HG03064 (cell line): ENCODE results near the gene CALD1.
"Not testable (repeated sequence)": the region's sequence is repeated elsewhere in the genome, so short reads cannot be mapped to it uniquely, and the experiment has no call there.

Experiments
- ATAC-seq: cut with Tn5 transposase; IDR thresholded peaks from one replicate; pipeline ENCODE4 v1.9.1; 2021; ENCODE audit warnings: low read depth; ENCODE audit not compliant: unreplicated experiment

CALD1 gene

DNA sequence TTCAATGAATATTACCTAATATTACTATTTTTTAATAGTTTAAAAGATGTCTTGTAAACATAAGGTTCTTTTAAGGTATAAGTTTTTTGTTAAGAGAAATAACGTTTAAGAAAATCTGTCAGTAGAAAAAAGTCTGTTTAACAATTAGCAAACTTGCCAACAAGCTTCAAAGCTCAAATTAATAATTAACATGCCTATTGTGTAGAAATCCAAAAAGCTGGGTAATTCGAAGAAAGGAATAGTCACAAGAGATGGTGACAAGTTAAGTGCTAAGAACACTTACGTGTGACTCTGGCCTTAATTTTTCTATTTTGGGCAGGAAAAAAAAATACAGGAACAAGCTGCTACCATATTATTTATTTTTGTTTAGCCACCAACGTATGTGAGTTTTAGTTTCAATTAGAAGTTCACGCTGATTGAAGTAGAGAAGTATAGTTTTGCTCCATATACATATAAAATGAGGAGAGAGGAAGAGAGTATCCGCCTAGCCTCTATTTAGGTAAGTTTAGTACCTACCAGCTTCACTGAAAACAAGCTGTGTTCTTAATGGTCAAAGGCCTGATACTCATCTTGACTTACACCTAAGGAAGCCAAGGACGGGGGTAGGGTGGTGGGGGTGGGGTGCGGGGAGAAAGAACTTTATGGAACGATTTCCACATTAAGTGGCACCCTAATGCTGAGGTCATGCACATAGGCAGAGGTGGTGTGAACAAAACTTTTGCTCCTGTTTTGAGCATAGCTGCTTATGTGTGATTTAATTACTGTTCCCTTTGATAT lies 163.4 kb downstream of the CALD1 start:
- no peak for ATAC-seq

DNA sequence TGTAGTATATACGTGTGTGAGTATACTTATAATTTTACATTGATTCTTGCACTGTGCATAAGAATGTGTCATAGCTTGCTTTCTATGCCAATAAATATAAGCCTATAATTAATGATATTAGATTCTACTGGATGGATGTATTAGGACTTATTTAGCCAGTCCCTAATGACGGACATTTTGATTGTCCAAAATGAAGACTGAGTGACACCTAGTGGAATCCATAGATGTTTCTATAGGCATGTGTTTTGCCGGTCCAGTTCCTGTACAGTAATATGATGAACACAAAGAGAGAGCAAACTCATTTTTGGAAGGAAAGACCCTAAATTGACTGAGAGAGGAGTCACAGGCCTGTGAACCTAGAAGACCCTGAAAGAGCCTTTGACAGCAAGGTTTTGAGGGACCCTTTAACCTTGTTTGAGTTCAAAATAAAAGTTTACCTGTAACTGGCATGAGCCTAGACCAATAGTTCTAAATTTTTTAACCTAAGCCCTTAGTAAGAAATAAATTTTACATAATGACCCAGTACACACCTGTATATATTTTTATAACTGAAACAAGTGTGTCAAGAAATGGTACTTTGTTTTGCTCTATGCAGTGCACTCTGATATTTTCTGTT lies 164.5 kb downstream of the CALD1 start:
- peak; percentile 67 for ATAC-seq

DNA sequence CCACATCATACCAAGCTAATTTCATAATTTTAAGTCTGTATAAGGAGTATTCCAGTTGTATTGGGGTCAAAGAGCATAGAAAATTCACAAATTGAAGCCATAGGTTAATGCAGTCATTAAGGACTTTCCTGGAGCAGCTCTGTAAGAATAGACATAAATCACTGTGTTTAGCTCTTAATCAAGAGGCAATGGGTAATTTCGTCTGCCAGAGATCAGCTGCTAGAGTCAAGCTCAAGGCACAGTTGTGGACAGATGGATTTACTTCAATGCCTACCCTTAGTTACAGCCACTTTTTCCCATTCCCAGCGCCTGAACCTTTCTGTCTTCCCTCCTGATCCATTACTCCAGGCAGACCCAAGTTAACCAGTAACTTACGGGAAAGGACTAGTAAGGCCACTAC lies 166.3 kb downstream of the CALD1 start:
- no peak for ATAC-seq

DNA sequence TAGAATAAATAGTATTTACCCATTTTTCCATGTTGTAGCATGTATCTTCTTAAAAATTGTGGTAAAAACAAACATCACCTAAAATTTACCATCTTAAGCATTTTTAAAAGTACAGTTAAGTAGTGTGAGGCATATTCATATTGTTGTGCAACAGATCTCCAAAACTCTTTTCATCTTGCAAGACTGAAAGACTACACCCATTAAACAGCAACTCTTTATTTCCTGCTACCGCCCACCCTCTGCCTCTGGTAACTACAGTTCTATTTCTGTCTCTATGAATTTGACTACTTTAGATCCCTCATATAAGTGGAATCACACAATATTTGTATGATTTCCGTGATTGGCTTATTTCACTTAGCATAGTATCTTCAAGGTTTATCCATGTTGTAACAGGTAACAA lies 166.8 kb downstream of the CALD1 start:
- ATAC-seq: no peak

DNA sequence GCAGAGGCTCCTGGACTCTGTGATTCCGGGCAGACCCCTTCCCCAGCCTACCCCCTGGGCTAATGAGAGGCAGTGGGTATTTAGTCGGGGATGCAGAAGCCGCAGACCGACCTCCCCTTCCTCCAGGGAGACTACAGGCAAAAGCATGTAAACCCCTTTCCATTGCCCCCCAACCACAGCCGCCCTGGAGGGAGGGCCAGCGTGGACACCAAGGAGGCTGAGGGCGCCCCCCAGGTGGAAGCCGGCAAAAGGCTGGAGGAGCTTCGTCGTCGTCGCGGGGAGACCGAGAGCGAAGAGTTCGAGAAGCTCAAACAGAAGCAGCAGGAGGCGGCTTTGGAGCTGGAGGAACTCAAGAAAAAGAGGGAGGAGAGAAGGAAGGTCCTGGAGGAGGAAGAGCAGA lies 167.9 kb downstream of the CALD1 start:
- no peak for ATAC-seq

DNA sequence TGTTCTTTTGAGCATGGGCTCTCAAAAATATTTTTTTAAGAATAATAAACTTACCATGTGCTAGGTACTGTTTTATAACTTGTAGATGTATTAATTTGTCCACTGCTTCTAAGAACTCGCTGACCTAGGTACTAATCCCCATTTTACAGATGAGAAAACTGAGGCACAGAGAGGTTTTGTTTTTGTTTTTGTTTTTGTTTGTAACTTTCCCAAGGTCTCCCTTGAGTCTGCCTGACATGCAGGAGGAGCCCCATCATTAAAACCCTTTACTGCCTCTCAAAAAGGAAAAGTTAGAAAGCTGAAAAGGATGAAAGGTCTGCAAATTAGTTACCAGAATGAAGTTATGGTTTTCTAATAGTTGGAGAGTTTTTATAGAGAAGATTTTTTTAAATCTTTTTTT lies 168.4 kb downstream of the CALD1 start:
- no peak for ATAC-seq

DNA sequence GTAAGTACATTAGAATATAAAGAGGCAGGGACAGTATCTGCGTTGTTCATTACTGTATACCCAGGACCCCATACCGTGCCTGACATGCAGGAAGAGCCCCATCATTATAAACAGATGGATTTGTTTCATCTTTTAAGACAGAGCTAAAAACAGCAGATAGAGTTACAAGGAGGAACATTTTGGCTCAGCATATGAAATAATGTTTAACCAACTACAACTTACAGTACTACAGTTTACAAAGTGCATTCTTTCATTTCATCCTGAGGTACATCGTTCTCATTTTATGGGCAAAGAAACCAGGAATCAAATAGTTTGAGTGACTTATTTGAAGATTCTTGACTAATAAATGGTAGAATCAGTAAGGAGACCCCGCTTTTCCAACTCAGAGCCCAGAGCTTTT lies 168.8 kb downstream of the CALD1 start:
- no peak for ATAC-seq

DNA sequence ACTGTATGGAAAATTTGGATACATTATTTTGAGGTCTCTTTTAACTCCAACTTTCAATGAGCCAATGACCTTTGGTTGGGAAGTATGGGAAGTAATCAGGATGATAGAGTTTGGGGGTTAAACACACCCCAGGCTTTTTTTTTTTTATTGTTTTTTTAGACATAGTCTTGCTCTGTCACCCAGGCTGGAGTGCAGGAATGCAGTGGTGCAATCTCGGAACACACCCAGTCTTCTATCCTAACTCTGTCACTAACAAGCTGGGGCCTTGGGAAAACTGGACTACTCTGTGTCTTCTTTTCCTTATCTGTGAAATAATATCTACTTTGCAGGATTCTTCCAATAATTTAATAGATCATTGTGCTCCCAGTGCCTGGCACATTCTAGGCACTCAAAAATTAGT lies 169.3 kb downstream of the CALD1 start:
- ATAC-seq: no peak

DNA sequence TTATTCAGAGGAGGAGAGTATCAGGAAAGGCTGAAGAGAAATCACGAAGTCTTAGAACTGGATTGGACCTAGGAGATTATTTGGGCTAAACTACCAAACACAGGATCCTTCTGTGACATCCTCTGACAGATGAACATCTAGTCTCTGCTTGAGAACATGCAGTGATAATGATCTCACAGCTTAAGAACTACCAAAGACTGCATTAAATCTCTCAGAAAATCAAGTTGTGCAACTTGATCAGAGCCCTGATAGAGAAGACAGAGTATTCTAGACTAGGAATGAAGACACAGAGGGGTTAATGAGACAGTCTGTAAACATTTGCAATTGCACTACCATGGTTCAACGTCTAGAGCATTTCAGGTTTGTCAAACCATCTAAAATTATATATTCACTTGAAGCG lies 169.7 kb downstream of the CALD1 start:
- no peak for ATAC-seq

DNA sequence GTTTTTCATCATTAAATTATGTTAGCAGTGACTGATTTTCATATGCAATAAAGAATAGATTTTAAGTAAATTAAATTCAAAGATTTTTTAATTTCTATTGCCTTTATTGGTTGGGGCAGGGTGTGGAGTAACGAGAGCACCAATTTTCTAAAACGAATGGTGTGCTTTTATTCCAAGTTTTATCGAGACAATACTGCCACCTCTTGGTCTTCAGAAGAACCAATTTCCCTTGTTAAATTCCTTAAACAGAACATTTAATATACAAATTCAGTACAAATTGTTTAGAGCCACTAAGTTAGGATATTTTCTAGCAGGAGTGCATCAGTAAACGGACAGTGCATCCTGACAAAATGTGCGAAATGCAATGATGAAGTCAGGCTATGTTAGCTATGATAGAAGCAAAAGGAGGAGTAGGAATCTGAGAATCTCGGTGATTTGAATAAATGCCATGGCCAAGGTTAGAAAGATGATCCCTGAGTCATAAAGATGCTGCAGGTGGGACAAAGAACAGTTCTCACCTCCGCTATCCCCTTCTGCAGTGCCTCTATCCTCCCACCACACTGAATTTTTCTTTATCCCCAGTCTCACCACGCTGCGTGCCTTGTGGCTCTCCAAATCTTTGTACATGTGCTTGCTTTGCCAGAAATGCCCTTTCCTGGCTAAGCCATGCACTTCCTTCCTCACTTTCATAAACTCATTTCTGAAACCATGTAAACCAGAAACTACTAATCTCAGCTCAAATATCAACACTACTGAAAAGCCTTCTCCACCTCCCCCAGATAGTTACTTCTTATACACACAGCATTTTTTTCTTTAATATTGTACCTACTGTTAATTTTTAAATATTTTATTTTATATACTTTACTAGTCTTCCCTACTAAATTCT lies 175.0 kb downstream of the CALD1 start:
- no peak for ATAC-seq

DNA sequence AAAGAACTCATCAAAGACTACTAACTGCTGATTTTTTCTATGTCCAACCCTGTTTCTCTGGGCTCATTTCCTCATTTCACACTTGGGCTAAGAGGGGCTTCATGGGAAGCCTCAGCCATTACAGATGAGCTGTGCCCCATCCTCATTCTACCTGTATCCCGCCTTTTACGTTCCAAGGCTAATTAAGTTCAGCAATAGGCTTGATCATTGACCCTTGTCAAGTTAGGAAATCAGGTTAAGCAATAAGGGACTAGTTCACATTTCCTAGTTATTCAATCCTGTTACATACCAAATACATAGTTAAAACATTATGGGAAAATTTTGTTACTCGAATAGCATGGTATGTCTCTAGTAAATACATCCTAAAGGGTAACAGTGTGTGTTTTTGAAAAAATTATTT lies 177.6 kb downstream of the CALD1 start:
- ATAC-seq: no peak

DNA sequence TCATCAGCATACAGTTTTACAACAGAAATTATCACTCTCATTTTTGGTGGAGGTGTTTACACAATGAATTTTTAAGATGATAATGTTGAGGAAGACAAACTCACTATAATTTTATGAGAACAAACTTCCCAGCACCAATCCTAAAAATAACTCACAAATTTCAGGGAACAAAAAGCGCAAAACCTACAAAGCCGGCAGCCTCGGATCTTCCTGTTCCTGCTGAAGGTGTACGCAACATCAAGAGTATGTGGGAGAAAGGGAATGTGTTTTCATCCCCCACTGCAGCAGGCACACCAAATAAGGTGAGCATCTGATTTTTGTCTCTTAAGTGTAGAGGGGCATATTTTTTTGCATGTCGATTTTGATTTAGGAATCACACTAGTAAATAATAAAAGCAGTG lies 180.4 kb downstream of the CALD1 start:
- ATAC-seq: no peak

DNA sequence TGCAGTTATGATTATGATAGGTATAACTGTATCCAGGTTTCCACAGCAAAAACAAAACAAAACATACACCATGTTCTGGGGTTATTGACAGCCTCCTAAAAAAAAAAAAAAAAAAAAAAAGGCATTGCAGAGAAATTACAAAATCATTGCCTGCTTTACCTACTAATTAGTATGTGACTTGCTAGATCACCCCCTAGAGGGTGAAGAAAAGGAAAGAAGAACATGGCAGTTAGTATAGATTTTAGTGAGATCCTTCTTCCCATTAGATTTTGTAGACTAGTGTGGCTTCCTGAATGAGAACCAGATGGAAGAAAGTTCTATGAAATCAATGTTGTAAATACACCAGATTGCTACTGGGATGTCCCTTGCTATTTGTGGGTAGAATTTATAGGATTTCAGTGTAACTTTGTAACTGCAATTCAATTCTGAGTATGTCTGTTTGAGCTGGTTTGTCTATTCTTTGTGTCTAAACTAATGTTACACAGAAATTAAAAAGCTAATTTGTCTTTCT lies 182.9 kb downstream of the CALD1 start:
- ATAC-seq: no peak

DNA sequence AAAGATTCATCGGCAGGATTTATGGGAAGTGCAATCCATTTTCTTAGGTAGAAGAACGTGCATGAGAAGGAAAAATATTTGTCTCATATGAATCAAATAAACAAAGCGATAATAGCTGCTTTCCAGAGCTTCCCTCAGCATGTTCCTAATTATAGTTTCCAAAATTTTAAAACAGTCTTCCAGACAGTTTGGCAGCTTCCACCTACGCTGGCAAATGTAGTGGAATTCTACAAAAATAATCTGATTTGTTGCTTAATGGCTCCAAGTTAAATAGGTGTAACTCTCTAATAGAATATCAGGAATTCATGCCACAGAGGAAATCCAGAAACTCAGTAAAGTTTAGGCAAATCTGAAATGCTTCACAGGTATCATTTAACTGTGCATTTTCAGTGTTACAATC lies 183.6 kb downstream of the CALD1 start:
- no peak for ATAC-seq

DNA sequence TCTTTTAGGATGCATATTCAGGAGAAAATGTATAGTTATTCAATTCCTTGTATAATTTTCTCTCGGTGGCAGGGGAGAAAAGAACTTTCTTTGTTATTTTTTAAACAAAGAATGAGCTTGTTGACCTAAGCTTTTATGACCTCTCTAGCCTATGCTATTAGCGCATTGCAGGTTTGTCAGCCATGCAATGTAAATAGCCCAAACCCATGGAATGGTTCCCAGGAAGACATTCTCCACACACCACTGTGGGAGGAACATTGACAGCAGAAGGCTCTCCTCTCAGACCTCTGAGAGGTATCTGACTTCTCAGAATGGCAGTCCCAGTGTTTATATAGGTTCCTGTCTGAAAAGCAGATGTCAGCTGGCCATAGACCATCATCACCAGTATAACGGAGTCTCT lies 187.3 kb downstream of the CALD1 start:
- ATAC-seq: no peak

DNA sequence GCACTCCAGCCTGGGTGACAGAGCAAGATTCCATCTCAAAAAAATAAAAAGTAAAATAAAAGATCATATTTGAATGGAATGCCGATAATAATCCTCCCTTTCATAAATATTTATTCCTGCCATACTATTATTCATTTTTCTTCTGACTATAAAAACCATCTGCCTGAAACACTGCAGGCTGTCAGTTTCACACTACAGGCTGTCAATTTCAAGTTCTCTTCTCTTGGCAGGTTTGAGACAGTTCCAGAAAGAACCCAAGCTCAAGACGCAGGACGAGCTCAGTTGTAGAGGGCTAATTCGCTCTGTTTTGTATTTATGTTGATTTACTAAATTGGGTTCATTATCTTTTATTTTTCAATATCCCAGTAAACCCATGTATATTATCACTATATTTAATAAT lies 188.7 kb downstream of the CALD1 start:
- ATAC-seq: no peak

DNA sequence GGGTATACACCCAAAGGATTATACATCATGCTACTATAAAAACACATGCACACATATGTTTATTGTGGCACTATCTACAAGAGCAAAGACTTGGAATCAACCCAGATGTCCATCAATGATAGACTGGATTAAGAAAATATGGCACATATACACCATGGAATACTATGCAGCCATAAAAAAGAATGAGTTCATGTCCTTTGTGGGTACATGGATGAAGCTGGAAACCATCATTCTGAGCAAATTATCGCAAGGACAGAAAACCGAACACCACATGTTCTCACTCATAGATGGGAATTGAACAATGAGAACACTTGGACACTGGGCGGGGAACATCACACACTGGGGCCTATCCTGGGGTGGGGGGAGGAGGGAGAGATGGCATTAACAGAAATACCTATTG lies 202.2 kb downstream of the CALD1 start:
- not testable (repeated sequence) for ATAC-seq

DNA sequence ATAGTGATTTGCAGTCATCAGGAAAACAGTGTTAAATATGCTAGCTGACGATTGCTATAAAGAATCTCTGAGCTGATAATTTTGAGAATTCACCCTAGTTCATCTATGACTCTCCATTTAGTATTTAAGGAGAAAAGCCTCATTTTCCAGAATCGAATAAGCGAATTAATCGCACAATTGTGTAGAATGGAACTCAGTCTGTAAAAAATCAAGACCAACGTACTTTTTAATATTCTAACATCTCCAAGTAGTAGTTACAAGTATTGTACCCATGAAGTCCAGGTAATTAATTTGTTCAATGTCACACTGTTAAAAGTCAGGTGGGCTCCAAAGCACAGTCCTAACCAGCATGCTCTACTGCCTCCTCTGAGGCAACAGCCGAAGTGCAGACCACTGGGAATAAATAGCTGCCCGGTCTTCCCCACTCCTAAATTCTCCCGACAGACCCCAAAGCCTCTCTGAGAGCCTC lies 206.5 kb downstream of the CALD1 start:
- ATAC-seq: peak; percentile 32

DNA sequence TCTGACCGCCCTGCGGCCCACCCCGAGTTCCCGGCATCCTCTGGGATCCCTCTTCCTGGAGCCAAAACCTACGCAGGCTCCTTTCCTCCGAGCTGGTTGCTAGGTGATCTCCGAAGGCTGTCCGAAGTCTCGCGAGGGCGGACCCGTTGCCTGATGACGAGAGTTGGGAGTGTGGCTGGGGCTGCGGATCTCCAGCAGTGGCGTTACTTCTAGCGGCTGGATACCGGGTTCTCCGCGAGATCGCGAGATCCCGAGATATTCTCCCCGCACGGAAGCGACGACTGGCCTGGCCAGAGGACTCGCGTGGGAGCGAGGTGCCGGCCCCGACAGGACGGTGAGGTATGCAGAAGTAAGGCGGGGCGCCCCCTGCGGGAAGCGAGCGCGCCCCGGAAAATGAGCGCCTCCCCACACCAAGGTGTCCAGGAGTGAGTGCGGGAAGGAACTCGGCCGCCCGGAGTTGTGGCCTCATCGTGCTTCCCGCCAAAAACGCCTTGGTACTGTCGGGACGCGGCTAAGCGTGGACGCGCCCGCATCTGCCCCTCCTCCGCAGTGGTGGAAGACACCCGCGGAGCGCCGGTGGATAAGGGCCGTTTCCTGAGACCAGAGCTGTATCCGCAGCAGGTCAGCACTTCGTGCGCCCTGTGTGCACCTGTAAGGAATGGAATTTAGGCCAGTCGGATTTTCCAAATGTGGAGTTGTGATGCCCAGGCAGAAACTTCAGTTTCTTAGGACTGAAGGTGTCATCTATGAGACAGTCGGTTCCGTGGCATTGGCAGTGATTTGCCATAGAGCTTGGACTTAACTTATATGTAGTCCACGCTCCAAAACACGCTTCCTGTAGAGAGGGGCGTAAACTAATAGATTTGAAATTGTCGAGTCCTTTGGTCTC lies 207.2 kb downstream of the CALD1 start, which contains the start of gene AGBL3:
TSS of gene AGBL3 (plus strand) at position 146 of the 889 bp plus-strand sequence. CDS start 1,426 bp downstream, outside the sequence.
- ATAC-seq: peak; percentile 87

DNA sequence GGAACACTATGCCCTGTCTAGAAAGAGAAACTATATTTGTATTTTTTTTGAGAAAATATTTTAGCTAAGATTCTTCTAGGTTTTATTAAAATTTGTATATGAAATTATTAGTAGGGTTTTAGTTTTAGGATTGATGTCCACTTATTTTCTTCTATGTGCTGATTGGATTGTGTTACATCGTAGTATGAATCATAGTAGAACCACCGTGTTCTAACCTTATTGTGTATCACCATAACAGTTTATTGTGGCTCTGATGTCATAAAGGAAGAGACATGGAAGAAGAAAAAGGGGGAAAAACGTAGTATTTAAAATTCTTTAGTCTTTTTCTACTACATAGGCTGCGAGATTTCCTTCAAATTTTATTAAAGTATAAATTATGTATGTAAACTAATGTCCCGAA lies 208.7 kb downstream of the CALD1 start:
- no peak for ATAC-seq
